Measurements from ENCODE around the gene AUTS2.

- TF ChIP-seq POLR2A (IDR thresholded peaks at IDR 0.05; ENCODE audit: low read depth, low read length) = no peak
- TF ChIP-seq TAF1 (IDR thresholded peaks at IDR 0.05; ENCODE audit: borderline replicate concordance, low read depth, low read length) = no peak
- no peak for TF ChIP-seq POLR2AphosphoS5 (IDR thresholded peaks at IDR 0.05; ENCODE audit: low read depth, low read length)
Measured at GRCh38 chr7:70630818-70631457, 1032.7 kb downstream of the AUTS2 start.
